ENCODE results near the gene ENDOU. TPM values are rescaled to one million over a fixed set of nuclear protein-coding genes. Genes with fewer than 3 reads are reported as not detected.
A peak's percentile ranks its signal among the peaks of the same experiment; 100 is the strongest.

The ENDOU gene
- total and polyA plus RNA-seq, 2 donors (not counting 3 experiments of a cell fraction or from before 2014, with no cell fraction given): not detected

DNA sequence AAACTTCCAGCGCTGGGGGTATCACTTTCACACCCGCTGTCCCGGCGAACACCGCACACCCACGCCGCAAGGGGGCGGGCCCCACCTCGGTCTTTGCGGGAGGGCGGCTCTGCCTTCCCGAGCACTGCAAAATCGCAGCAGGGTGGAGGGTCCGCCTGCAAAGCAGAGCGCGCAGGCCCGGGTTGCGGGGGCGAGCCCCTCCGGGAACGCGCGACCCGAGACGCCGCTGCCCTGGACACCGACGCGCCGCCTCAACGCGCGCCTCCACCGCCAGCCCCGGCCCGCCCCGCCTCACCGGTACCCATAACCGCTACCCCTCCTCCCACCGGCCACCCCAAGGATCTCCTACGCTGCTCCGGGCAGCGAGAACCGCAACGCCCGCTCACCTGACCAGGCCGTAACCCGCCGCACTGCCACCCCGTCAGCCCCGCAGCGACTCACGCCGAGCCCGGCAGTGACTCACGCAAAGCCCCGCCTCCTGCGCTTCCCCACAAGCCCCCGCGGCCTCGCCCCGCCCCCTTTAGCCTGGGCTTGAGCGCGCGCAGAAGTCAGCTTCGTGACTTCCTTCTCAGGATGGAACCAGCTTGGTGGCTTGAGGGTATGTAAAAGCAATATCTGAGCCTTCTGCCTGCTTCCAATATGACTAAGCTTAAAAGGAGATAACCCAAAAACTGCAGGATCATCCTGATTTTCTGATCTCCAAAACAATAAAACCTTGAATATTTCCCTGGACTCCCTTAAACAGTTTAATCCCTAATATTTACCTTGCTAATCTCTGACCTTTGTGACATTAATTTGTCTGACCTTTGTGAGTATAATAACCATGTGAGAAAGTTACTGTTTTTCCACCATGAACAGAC is 19.5 kb downstream of the ENDOU start, which contains the start of gene RPAP3:
RPAP3 (minus strand) TSS at position 465 of the 860 bp plus-strand sequence. CDS start 3,190 bp downstream, outside the sequence.
- POLR2A ChIA-PET: interaction anchor here (0.6 to 0.7 kb wide), 2 partner anchors 123 to 468 kb away, joined by 3 to 4 read pairs; no protein-coding TSS in a partner anchor
- no peaks in the 10 kb centered on the region for H4K20me1 ChIP-seq (replicated peaks; ENCODE audit: control insufficient read depth, extremely low read depth, insufficient read depth, low read length)

More for the DNA sequence above, 19.5 kb downstream of the ENDOU start, which contains the start of gene RPAP3:
- peaks cover 14% of the 10 kb centered on the region for H3K4me1 ChIP-seq (ENCODE audit: control insufficient read depth, extremely low read depth, insufficient read depth, low read length)
- no peaks in the 10 kb centered on the region for H3K9me1 ChIP-seq (replicated peaks; ENCODE audit: control insufficient read depth, extremely low read depth, insufficient read depth, low read length)
- dilution Hi-C loops (cut with MboI; ENCODE audit: extremely low pct_ligation_motif_present, low sequenced_read_pairs): no loop called here
- peak within 1 kb of the TSS; percentile 98 for H3K4me2 ChIP-seq (ENCODE audit: insufficient read depth, low read length)
- peak within 1 kb of the TSS; percentile 65 to 90 (median 83) for H3K4me3 ChIP-seq (replicated peaks in 1 of 3; ENCODE audit: insufficient read depth in 1 of 3, low read depth in 1 of 3, low read length in 3 of 3)
- H3K9me3 ChIP-seq (replicated peaks; ENCODE audit: control insufficient read depth, insufficient read depth, low read length): no peaks in the 10 kb centered on the region
- FAIRE-seq (peak; percentile 97), DNase-seq (ENCODE audit: low read depth, low spot score) (peak; percentile 93)
- TF ChIP-seq, protein P1, sequence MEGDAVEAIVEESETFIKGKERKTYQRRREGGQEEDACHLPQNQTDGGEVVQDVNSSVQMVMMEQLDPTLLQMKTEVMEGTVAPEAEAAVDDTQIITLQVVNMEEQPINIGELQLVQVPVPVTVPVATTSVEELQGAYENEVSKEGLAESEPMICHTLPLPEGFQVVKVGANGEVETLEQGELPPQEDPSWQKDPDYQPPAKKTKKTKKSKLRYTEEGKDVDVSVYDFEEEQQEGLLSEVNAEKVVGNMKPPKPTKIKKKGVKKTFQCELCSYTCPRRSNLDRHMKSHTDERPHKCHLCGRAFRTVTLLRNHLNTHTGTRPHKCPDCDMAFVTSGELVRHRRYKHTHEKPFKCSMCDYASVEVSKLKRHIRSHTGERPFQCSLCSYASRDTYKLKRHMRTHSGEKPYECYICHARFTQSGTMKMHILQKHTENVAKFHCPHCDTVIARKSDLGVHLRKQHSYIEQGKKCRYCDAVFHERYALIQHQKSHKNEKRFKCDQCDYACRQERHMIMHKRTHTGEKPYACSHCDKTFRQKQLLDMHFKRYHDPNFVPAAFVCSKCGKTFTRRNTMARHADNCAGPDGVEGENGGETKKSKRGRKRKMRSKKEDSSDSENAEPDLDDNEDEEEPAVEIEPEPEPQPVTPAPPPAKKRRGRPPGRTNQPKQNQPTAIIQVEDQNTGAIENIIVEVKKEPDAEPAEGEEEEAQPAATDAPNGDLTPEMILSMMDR (IDR thresholded peaks at IDR 0.05; ENCODE audit: extremely low read depth in 1 of 2, insufficient read depth in 1 of 2, low read depth in 1 of 2, low read length in 2 of 2): peak; percentile 62 to 78
- TF ChIP-seq, protein P2, sequence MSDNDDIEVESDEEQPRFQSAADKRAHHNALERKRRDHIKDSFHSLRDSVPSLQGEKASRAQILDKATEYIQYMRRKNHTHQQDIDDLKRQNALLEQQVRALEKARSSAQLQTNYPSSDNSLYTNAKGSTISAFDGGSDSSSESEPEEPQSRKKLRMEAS (IDR thresholded peaks at IDR 0.05; ENCODE audit: insufficient read depth, insufficient read length): no peak
- no peak for TF ChIP-seq EZH2 (IDR thresholded peaks at IDR 0.05; ENCODE audit: borderline replicate concordance, low read depth, low read length, severe bottlenecking)
- peak; percentile 94 for TF ChIP-seq POLR2AphosphoS5 (IDR thresholded peaks at IDR 0.05; ENCODE audit: insufficient read depth, low read depth, low read length)
- TF ChIP-seq FOS (IDR thresholded peaks at IDR 0.05; ENCODE audit: borderline replicate concordance, insufficient read depth, low read length): peak; percentile 71
- no peak for TF ChIP-seq GATA2 (IDR thresholded peaks at IDR 0.05; ENCODE audit: insufficient read depth, insufficient read length, low read depth, low read length)
- TF ChIP-seq POLR2A (IDR thresholded peaks at IDR 0.05; ENCODE audit: low read depth, low read length): peak; percentile 87
- TF ChIP-seq JUN (IDR thresholded peaks at IDR 0.05; ENCODE audit: borderline replicate concordance, insufficient read depth, insufficient read length, low read depth): no peak
- TF ChIP-seq MYC (IDR thresholded peaks at IDR 0.05; ENCODE audit: low read depth, low read length): peak; percentile 31
- peak within 1 kb of the TSS; percentile 95 for H2AFZ ChIP-seq (ENCODE audit: low read depth, low read length)
- intact Hi-C loops (cut with micrococcal nuclease): no loop called here
- H3K9ac ChIP-seq (replicated peaks; ENCODE audit: extremely low read depth, insufficient read depth, low read length): peak within 1 kb of the TSS; percentile 88
- H3K27ac ChIP-seq (ENCODE audit: insufficient read depth, low read depth, low read length): peak within 1 kb of the TSS; percentile 61
- peaks cover 22% of the 10 kb centered on the region for H3K79me2 ChIP-seq (ENCODE audit: control insufficient read depth, insufficient read depth, low read length)
- peaks cover 0 to 3% of the 10 kb centered on the region in 2 experiments for H3K36me3 ChIP-seq (ENCODE audit: control insufficient read depth in 2 of 2, extremely low read depth in 1 of 2, insufficient read depth in 2 of 2, low read length in 2 of 2)
- CTCF ChIA-PET: interaction anchor here (0.6 to 2.9 kb wide), 12 partner anchors 11 to 244 kb away, joined by 3 to 19 read pairs (median 4); partner anchors contain the start of gene RAPGEF3
- BruUV-seq (replicated peaks): no TSS peak
- H3K27me3 ChIP-seq (ENCODE audit: control insufficient read depth in 2 of 2, insufficient read depth in 2 of 2, low read length in 2 of 2): no peaks in the 10 kb centered on the region

All from endothelial cell of umbilical vein (primary cell).